ENCODE results near the gene BNIP3.

DNA sequence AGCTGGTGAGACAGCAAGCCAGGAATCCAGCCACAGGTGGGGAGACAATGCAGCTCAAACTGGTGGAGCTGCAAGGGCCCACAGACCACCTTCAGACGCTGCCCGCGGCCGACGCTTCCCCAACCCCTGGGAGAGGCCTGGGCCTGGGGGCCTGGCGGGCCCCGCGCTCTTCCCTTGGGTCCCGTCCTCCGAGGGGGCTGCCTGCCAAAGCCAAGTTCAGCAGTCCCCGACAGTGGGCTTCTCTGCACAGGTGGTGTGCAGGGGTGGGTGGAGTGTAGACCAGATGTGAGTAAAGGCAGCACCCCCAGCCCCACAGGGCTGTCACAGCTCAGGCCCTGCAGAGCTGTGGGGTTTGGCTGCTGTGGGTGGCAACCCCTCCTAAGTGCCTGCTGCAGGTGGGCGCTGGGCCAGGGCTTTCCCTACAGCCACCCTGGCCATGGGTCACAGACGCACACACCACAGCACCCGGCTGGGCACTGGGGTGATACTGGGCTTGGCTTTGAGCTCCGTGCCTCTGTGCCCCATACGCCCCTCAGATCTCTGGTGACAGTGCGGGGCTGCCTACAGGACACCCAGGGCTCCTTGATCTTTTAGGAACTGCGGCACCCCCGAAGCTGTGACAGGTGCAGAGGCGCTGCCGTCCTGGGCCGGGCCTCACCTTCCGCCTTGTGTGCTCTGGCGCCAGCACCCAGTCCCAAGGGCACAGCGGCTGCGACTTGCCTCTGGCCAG lies 20.5 kb downstream of the BNIP3 start:
- TF ChIP-seq CTCF (conservative IDR thresholded peaks at IDR 0.05) (no peak), ZFX (IDR thresholded peaks at IDR 0.05) (no peak)

Measured in C4-2B (cell line).